Loucy (cell line): ENCODE results near the gene PLEKHA7.

Experiments
- H2AFZ ChIP-seq: fragments of 200-600 bp; sonication (generic); 2 replicates; pipeline ENCODE4 v1.6.0; 2016; ENCODE audit warnings: antibody characterized with exemption, mild to moderate bottlenecking, low read length, moderate library complexity
- H3F3A ChIP-seq: fragments of 200-600 bp; 2 replicates; pipeline ENCODE4 v1.6.0; 2016; ENCODE audit warnings: antibody characterized with exemption, low read depth, mild to moderate bottlenecking
- H3K27me3 ChIP-seq: fragments of 200-600 bp; sonication (generic); 2 replicates; pipeline ENCODE4 v1.6.1; 2014; ENCODE audit warnings: low read length, mild to moderate bottlenecking; ENCODE audit not compliant: insufficient read depth, poor library complexity, severe bottlenecking
- H3K36me3 ChIP-seq: fragments of 200-600 bp; sonication (generic); 2 replicates; pipeline ENCODE4 v1.6.1; 2016; ENCODE audit warnings: low read length; ENCODE audit not compliant: insufficient read depth
- H3K4me1 ChIP-seq: fragments of 200-600 bp; sonication (generic); 2 replicates; pipeline ENCODE4 v1.5.1; 2014; ENCODE audit warnings: low read length, mild to moderate bottlenecking; ENCODE audit not compliant: insufficient read depth, poor library complexity, severe bottlenecking
- H3K4me2 ChIP-seq: fragments of 200-600 bp; sonication (generic); 2 replicates; pipeline ENCODE4 v1.6.0; 2014; ENCODE audit warnings: antibody characterized with exemption, low read length, low read depth, mild to moderate bottlenecking; ENCODE audit not compliant: poor library complexity, severe bottlenecking
- H3K4me3 ChIP-seq: fragments of 200-600 bp; sonication (generic); 2 replicates; pipeline ENCODE4 v1.5.1; 2014; ENCODE audit warnings: low read length, mild to moderate bottlenecking, mixed read lengths; ENCODE audit not compliant: poor library complexity, severe bottlenecking
- H3K79me2 ChIP-seq: fragments of 200-600 bp; sonication (generic); 2 replicates; pipeline ENCODE4 v1.6.1; 2014; ENCODE audit warnings: low read length; ENCODE audit not compliant: insufficient read depth
- H3K9ac ChIP-seq: fragments of 200-600 bp; sonication (generic); 2 replicates; pipeline ENCODE4 v1.6.0; 2014; ENCODE audit warnings: mild to moderate bottlenecking, low read depth, low read length, moderate library complexity; ENCODE audit not compliant: poor library complexity, severe bottlenecking
- H3K9me2 ChIP-seq: fragments of 200-600 bp; sonication (generic); replicated peaks from 2 replicates; pipeline ENCODE4 v1.6.1; 2016; ENCODE audit warnings: low read depth, low read length, mixed read lengths
- H3K9me3 ChIP-seq: fragments of 200-600 bp; sonication (generic); 2 replicates; pipeline ENCODE4 v1.6.1; 2014; ENCODE audit warnings: mild to moderate bottlenecking, antibody characterized with exemption, low read length, low read depth; ENCODE audit not compliant: insufficient read depth
- H4K20me1 ChIP-seq: fragments of 200-600 bp; sonication (generic); 2 replicates; pipeline ENCODE4 v1.6.0; 2014; ENCODE audit warnings: antibody characterized with exemption, low read length, mild to moderate bottlenecking; ENCODE audit not compliant: insufficient read depth, poor library complexity, severe bottlenecking
- CTCF ChIP-seq: fragments of 200-600 bp; sonication (generic); conservative IDR thresholded peaks from 2 replicates; pipeline ENCODE4 v1.5.1; 2014; ENCODE audit warnings: mild to moderate bottlenecking, antibody characterized with exemption, low read length
- EZH2phosphoT487 ChIP-seq: fragments of 200-600 bp; IDR thresholded peaks from 2 replicates; pipeline ENCODE4 v1.6.1; 2018; ENCODE audit warnings: antibody characterized with exemption, mild to moderate bottlenecking, moderate library complexity, borderline replicate concordance

The PLEKHA7 gene

GRCh38 chr11:16811136-16812020 lies 202.8 kb downstream of the PLEKHA7 start:
- Histone ChIP-seq H3K27me3 (no peaks in the 10 kb centered on the region), H3K79me2 (no peaks in the 10 kb centered on the region), H3K9me2 (no peaks in the 10 kb centered on the region), H4K20me1 (no peaks in the 10 kb centered on the region), H3K9me3 (no peaks in the 10 kb centered on the region), H3K4me1 (no peaks in the 10 kb centered on the region), H2AFZ (no peak overlapping the region), H3K36me3 (peaks cover 5% of the 10 kb centered on the region; the same call in 1 of the 2 replicates), H3K4me2 (no peak overlapping the region), H3K9ac (no peak overlapping the region), H3F3A (no peaks in the 10 kb centered on the region), H3K4me3 (no peak overlapping the region)
- TF ChIP-seq CTCF: no peak
- TF ChIP-seq EZH2phosphoT487: no peak

GRCh38 chr11:16809886-16810668 lies 204.1 kb downstream of the PLEKHA7 start:
- Histone ChIP-seq H3K9ac (no peak overlapping the region), H4K20me1 (no peaks in the 10 kb centered on the region), H2AFZ (no peak overlapping the region), H3K36me3 (no peaks in the 10 kb centered on the region; the same call in 1 of the 2 replicates), H3K4me3 (no peak overlapping the region), H3K27me3 (no peaks in the 10 kb centered on the region), H3K79me2 (no peaks in the 10 kb centered on the region), H3K9me3 (no peaks in the 10 kb centered on the region), H3K4me2 (no peak overlapping the region), H3K9me2 (no peaks in the 10 kb centered on the region), H3K4me1 (no peaks in the 10 kb centered on the region), H3F3A (no peaks in the 10 kb centered on the region)
- TF ChIP-seq EZH2phosphoT487 (no peak), CTCF (no peak)

- TF ChIP-seq CTCF: no peak
- TF ChIP-seq EZH2phosphoT487: no peak
These were observed 206.9 kb downstream of the PLEKHA7 start for GRCh38 chr11:16807306-16807705.

More at GRCh38 chr11:16807306-16807705, 206.9 kb downstream of the PLEKHA7 start:
- Histone ChIP-seq H3K9ac (no peak overlapping the region), H3K36me3 (no peaks in the 10 kb centered on the region), H3K4me1 (no peaks in the 10 kb centered on the region), H3K27me3 (no peaks in the 10 kb centered on the region), H3K79me2 (no peaks in the 10 kb centered on the region), H4K20me1 (no peaks in the 10 kb centered on the region), H3K4me2 (no peak overlapping the region), H3K9me2 (no peaks in the 10 kb centered on the region), H3K4me3 (no peak overlapping the region), H3F3A (no peaks in the 10 kb centered on the region), H2AFZ (no peak overlapping the region), H3K9me3 (no peaks in the 10 kb centered on the region)
